SK-N-SH treated with all-trans-retinoic acid at 6 μM for 48 hours (cell line): Measurements from ENCODE around the gene B4GALT7.

Source experiments
- ATAC-seq: fragments of 200-7000 bp; cut with Tn5 transposase; 3 replicates; pipeline ENCODE4 v1.9.1; 2020; ENCODE audit warnings: mild to moderate bottlenecking, moderate library complexity
- ARNTL ChIP-seq: fragments of 450-650 bp; formaldehyde crosslinking; IDR thresholded peaks from 2 replicates; pipeline ENCODE4 v1.5.0; 2020; ENCODE audit warnings: low read depth, mild to moderate bottlenecking, moderate library complexity, borderline replicate concordance
- BACH2 ChIP-seq: fragments of 250-450 bp; sonication (Bioruptor Pico); IDR thresholded peaks from 2 replicates; pipeline ENCODE4 v1.9.0; 2021; ENCODE audit warnings: mild to moderate bottlenecking, borderline replicate concordance
- CSDC2 ChIP-seq: fragments of 250-450 bp; sonication (Bioruptor Pico); IDR thresholded peaks from 2 replicates; pipeline ENCODE4 v1.5.0; 2020; ENCODE audit warnings: mild to moderate bottlenecking, moderate library complexity
- ESRRG ChIP-seq: fragments of 250-450 bp; sonication (Bioruptor Pico); IDR thresholded peaks from 2 replicates; pipeline ENCODE4 v1.6.1; 2021; ENCODE audit warnings: mild to moderate bottlenecking
- GLIS3 ChIP-seq: fragments of 250-450 bp; sonication (Bioruptor Pico); IDR thresholded peaks from 2 replicates; pipeline ENCODE4 v1.5.0; 2020; ENCODE audit warnings: mild to moderate bottlenecking, moderate library complexity
- OSR1 ChIP-seq: fragments of 250-450 bp; sonication (Bioruptor Pico); IDR thresholded peaks from 2 replicates; pipeline ENCODE4 v1.8.0; 2022; ENCODE audit warnings: moderate library complexity, mild to moderate bottlenecking, inconsistent platforms
- PPARA ChIP-seq: fragments of 250-450 bp; sonication (Bioruptor Pico); IDR thresholded peaks from 2 replicates; pipeline ENCODE4 v1.5.0; 2020; ENCODE audit warnings: mild to moderate bottlenecking, borderline replicate concordance
- RARB ChIP-seq: fragments of 250-450 bp; sonication (Bioruptor Pico); IDR thresholded peaks from 2 replicates; pipeline ENCODE4 v1.8.0; 2021; ENCODE audit warnings: mild to moderate bottlenecking, moderate library complexity
- SNAI2 ChIP-seq: fragments of 250-450 bp; sonication (Bioruptor Pico); IDR thresholded peaks from 2 replicates; pipeline ENCODE4 v1.5.0; 2020; ENCODE audit warnings: mild to moderate bottlenecking, moderate library complexity
- TOX ChIP-seq: fragments of 250-450 bp; sonication (Bioruptor Pico); IDR thresholded peaks from 2 replicates; pipeline ENCODE4 v1.8.0; 2021; ENCODE audit warnings: mild to moderate bottlenecking, moderate library complexity, borderline replicate concordance
- ZC3H10 ChIP-seq: fragments of 250-450 bp; sonication (Bioruptor Pico); IDR thresholded peaks from 2 replicates; pipeline ENCODE4 v1.5.1; 2021; ENCODE audit warnings: mild to moderate bottlenecking, moderate library complexity
- ZFP3 ChIP-seq: fragments of 250-450 bp; sonication (Bioruptor Pico); IDR thresholded peaks from 2 replicates; pipeline ENCODE4 v1.5.0; 2020; ENCODE audit warnings: mild to moderate bottlenecking, moderate library complexity
- ZFP30 ChIP-seq: fragments of 450-650 bp; formaldehyde crosslinking; IDR thresholded peaks from 2 replicates; pipeline ENCODE4 v1.5.0; 2022; ENCODE audit warnings: mild to moderate bottlenecking, moderate library complexity
- ZNF565 ChIP-seq: fragments of 450-650 bp; formaldehyde crosslinking; conservative IDR thresholded peaks from 2 replicates; pipeline ENCODE4 v1.5.0; 2020; ENCODE audit warnings: low read depth, mild to moderate bottlenecking, moderate library complexity
- ZNF70 ChIP-seq: fragments of 450-650 bp; formaldehyde crosslinking; IDR thresholded peaks from 2 replicates; pipeline ENCODE4 v1.5.0; 2020; ENCODE audit warnings: mild to moderate bottlenecking, moderate library complexity
- ZNF8 ChIP-seq: fragments of 450-650 bp; formaldehyde crosslinking; IDR thresholded peaks from 2 replicates; pipeline ENCODE4 v1.5.0; 2020; ENCODE audit warnings: mild to moderate bottlenecking, moderate library complexity
- TF ChIP-seq, protein P1 (sequence below): fragments of 250-450 bp; sonication (Bioruptor Pico); IDR thresholded peaks from 2 replicates; pipeline ENCODE4 v1.5.0; 2020; ENCODE audit warnings: mild to moderate bottlenecking, moderate library complexity
- TF ChIP-seq, protein P2 (sequence below): fragments of 250-450 bp; sonication (Bioruptor Pico); IDR thresholded peaks from 2 replicates; pipeline ENCODE4 v1.5.1; 2021; ENCODE audit warnings: mild to moderate bottlenecking, moderate library complexity
- TF ChIP-seq, protein P3 (sequence below): fragments of 250-450 bp; sonication (Bioruptor Pico); IDR thresholded peaks from 2 replicates; pipeline ENCODE4 v1.5.1; 2020; ENCODE audit warnings: low read depth, mild to moderate bottlenecking, moderate library complexity
- TF ChIP-seq, protein P4 (sequence below): fragments of 250-450 bp; sonication (Bioruptor Pico); IDR thresholded peaks from 2 replicates; pipeline ENCODE4 v1.8.0; 2021; ENCODE audit warnings: low read depth, mild to moderate bottlenecking, moderate library complexity, borderline replicate concordance
- TF ChIP-seq, protein P5 (sequence below): fragments of 250-450 bp; sonication (Bioruptor Pico); IDR thresholded peaks from 2 replicates; pipeline ENCODE4 v1.8.0; 2020; ENCODE audit warnings: mild to moderate bottlenecking, moderate library complexity, borderline replicate concordance

The B4GALT7 gene

DNA sequence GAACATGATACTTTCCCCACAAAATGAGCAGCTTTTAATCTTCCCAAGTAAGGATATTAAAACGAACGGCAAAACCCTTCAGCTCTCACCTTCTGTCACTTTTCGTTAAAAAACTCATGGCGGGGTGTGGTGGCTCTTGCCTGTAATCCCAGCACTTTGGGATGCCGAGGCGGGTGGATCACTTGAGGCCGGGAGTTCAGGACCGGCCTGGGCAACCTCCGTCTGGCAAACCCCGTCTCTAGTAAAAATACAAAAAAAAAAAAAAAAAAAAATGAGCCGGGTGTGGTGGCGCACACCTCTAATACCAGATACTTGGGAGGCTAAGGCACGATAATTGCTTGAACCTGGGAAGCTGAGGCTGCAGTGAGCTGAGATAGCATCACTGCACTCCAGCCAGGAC is 7.0 kb upstream of the B4GALT7 start:
- TF ChIP-seq GLIS3: no peak
- no peak for TF ChIP-seq CSDC2 (CRISPR knock-in tag)
- TF ChIP-seq RARB (CRISPR knock-in tag): no peak
- TF ChIP-seq BACH2 (CRISPR knock-in tag): no peak
- TF ChIP-seq, protein P1, sequence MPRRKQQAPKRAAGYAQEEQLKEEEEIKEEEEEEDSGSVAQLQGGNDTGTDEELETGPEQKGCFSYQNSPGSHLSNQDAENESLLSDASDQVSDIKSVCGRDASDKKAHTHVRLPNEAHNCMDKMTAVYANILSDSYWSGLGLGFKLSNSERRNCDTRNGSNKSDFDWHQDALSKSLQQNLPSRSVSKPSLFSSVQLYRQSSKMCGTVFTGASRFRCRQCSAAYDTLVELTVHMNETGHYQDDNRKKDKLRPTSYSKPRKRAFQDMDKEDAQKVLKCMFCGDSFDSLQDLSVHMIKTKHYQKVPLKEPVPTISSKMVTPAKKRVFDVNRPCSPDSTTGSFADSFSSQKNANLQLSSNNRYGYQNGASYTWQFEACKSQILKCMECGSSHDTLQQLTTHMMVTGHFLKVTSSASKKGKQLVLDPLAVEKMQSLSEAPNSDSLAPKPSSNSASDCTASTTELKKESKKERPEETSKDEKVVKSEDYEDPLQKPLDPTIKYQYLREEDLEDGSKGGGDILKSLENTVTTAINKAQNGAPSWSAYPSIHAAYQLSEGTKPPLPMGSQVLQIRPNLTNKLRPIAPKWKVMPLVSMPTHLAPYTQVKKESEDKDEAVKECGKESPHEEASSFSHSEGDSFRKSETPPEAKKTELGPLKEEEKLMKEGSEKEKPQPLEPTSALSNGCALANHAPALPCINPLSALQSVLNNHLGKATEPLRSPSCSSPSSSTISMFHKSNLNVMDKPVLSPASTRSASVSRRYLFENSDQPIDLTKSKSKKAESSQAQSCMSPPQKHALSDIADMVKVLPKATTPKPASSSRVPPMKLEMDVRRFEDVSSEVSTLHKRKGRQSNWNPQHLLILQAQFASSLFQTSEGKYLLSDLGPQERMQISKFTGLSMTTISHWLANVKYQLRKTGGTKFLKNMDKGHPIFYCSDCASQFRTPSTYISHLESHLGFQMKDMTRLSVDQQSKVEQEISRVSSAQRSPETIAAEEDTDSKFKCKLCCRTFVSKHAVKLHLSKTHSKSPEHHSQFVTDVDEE (CRISPR knock-in tag): no peak
- no peak for TF ChIP-seq ZNF8 (CRISPR knock-in tag)
- TF ChIP-seq ZC3H10 (CRISPR knock-in tag): no peak
- TF ChIP-seq, protein P2, sequence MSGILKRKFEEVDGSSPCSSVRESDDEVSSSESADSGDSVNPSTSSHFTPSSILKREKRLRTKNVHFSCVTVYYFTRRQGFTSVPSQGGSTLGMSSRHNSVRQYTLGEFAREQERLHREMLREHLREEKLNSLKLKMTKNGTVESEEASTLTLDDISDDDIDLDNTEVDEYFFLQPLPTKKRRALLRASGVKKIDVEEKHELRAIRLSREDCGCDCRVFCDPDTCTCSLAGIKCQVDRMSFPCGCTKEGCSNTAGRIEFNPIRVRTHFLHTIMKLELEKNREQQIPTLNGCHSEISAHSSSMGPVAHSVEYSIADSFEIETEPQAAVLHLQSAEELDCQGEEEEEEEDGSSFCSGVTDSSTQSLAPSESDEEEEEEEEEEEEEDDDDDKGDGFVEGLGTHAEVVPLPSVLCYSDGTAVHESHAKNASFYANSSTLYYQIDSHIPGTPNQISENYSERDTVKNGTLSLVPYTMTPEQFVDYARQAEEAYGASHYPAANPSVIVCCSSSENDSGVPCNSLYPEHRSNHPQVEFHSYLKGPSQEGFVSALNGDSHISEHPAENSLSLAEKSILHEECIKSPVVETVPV: no peak
- no peak for TF ChIP-seq OSR1 (CRISPR knock-in tag)
- no peak for TF ChIP-seq ESRRG
- TF ChIP-seq SNAI2 (CRISPR knock-in tag): no peak
- no peak for TF ChIP-seq ZNF565 (CRISPR knock-in tag)
- no peak for TF ChIP-seq ARNTL (CRISPR knock-in tag)
- ATAC-seq: no peak

DNA sequence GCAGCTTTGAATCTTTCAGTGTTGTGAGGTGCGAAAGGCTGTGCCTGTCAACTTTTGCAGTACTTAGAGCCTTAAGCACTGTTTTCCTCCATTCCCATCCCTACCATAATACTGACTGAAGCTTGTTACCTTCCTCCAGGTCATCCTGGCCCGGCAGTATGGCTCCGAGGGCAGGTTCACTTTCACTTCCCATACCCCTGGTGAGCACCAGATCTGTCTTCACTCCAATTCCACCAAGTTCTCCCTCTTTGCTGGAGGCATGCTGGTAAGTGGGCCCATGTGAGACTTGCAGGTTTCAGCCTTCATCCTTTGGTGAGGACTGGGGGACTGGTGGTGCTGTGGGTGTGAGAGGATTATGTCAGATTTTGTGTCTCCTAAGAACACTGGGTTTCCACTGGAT is 6.4 kb upstream of the B4GALT7 start:
- no peak for ATAC-seq

DNA sequence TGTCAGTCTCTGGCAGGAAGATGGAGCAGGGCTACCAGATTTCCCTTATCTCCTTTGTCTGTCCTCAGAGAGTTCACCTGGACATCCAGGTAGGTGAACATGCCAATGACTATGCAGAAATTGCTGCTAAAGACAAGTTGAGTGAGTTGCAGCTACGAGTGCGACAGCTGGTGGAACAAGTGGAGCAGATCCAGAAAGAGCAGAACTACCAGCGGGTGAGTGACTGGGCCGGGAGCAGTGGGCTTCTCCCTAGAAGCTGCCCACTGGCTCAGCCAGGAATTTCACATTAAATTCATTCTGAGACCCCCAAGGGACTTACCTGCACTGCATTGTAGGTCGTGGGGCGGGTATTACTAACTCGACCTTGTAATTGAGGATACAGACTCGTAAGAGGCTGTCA is 5.9 kb upstream of the B4GALT7 start:
- ATAC-seq: no peak
- no peak for TF ChIP-seq ZNF70
- no peak for TF ChIP-seq PPARA (CRISPR knock-in tag)
- TF ChIP-seq RARB (CRISPR knock-in tag): no peak
- no peak for TF ChIP-seq ZC3H10 (CRISPR knock-in tag)

More for the DNA sequence above, 6.4 kb upstream of the B4GALT7 start:
- no peak for TF ChIP-seq ZFP3 (CRISPR knock-in tag)
- TF ChIP-seq, protein P2: no peak
- TF ChIP-seq ZC3H10 (CRISPR knock-in tag): no peak
- no peak for TF ChIP-seq PPARA (CRISPR knock-in tag)
- no peak for TF ChIP-seq ZNF70
- no peak for TF ChIP-seq BACH2 (CRISPR knock-in tag)
- TF ChIP-seq, protein P3, sequence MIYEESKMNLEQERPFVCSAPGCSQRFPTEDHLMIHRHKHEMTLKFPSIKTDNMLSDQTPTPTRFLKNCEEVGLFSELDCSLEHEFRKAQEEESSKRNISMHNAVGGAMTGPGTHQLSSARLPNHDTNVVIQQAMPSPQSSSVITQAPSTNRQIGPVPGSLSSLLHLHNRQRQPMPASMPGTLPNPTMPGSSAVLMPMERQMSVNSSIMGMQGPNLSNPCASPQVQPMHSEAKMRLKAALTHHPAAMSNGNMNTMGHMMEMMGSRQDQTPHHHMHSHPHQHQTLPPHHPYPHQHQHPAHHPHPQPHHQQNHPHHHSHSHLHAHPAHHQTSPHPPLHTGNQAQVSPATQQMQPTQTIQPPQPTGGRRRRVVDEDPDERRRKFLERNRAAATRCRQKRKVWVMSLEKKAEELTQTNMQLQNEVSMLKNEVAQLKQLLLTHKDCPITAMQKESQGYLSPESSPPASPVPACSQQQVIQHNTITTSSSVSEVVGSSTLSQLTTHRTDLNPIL (CRISPR knock-in tag): no peak
- TF ChIP-seq ZFP30 (CRISPR knock-in tag): no peak
- TF ChIP-seq RARB (CRISPR knock-in tag): no peak
- no peak for TF ChIP-seq GLIS3
- no peak for TF ChIP-seq ARNTL (CRISPR knock-in tag)
- TF ChIP-seq OSR1 (CRISPR knock-in tag): no peak
- TF ChIP-seq ESRRG: no peak

DNA sequence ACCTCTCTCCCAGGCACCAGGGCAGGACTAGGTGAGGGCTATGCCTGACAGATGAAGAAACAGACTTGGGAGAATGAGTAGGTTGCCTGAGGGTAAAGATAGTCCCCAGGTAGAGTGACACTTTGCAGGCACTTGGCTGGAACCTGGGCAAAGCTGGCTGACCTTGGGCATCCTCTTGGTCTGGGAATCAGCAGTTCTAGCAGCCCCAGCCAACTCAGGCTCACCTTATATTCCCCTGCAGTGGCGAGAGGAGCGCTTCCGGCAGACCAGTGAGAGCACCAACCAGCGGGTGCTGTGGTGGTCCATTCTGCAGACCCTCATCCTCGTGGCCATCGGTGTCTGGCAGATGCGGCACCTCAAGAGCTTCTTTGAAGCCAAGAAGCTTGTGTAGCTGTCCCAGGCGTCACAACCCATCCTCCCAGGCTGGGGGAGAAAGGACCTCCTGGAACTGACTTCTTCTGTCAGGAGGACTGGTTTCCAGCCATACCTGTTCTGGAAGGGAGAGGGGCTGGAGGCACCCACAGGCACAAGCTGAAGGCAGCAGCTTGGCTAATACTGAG is 4.8 kb upstream of the B4GALT7 start:
- no peak for ATAC-seq
- TF ChIP-seq RARB (CRISPR knock-in tag) (no peak), ZC3H10 (CRISPR knock-in tag) (no peak), TOX (CRISPR knock-in tag) (no peak), PPARA (CRISPR knock-in tag) (no peak), ZNF565 (CRISPR knock-in tag) (no peak), ZFP30 (CRISPR knock-in tag) (no peak), ESRRG (no peak), ZNF8 (CRISPR knock-in tag) (no peak)
- TF ChIP-seq, protein P4, sequence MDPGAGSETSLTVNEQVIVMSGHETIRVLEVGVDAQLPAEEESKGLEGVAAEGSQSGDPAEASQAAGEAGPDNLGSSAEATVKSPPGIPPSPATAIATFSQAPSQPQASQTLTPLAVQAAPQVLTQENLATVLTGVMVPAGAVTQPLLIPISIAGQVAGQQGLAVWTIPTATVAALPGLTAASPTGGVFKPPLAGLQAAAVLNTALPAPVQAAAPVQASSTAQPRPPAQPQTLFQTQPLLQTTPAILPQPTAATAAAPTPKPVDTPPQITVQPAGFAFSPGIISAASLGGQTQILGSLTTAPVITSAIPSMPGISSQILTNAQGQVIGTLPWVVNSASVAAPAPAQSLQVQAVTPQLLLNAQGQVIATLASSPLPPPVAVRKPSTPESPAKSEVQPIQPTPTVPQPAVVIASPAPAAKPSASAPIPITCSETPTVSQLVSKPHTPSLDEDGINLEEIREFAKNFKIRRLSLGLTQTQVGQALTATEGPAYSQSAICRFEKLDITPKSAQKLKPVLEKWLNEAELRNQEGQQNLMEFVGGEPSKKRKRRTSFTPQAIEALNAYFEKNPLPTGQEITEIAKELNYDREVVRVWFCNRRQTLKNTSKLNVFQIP (CRISPR knock-in tag): no peak
- TF ChIP-seq, protein P5, sequence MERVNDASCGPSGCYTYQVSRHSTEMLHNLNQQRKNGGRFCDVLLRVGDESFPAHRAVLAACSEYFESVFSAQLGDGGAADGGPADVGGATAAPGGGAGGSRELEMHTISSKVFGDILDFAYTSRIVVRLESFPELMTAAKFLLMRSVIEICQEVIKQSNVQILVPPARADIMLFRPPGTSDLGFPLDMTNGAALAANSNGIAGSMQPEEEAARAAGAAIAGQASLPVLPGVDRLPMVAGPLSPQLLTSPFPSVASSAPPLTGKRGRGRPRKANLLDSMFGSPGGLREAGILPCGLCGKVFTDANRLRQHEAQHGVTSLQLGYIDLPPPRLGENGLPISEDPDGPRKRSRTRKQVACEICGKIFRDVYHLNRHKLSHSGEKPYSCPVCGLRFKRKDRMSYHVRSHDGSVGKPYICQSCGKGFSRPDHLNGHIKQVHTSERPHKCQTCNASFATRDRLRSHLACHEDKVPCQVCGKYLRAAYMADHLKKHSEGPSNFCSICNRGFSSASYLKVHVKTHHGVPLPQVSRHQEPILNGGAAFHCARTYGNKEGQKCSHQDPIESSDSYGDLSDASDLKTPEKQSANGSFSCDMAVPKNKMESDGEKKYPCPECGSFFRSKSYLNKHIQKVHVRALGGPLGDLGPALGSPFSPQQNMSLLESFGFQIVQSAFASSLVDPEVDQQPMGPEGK: no peak
- TF ChIP-seq, protein P2: no peak
- TF ChIP-seq, protein P3 (CRISPR knock-in tag): no peak
